ENCODE measurements around the gene NBEA.
A peak's percentile ranks its signal among the peaks of the same experiment; 100 is the strongest.

The NBEA gene

GRCh38 chr13:35684432-35684831, 742.4 kb downstream of the NBEA start:
- Histone ChIP-seq H2AFZ (ENCODE audit: insufficient read depth, low read length, poor library complexity) (no peak overlapping the region), H3K4ac (ENCODE audit: low read depth, low read length) (no peak overlapping the region), H3K27ac (ENCODE audit: low read depth, low read length) (no peak overlapping the region), H3K23ac (ENCODE audit: low read length) (no peak overlapping the region), H3K79me1 (ENCODE audit: low read length) (no peaks in the 10 kb centered on the region), H3K4me3 (ENCODE audit: low read depth, low read length) (no peak overlapping the region), H3K9ac (ENCODE audit: low read length) (no peak overlapping the region), H2BK5ac (ENCODE audit: low read depth, low read length, poor library complexity) (no peak overlapping the region), H3K18ac (ENCODE audit: low read length) (no peak overlapping the region), H3K79me2 (ENCODE audit: control insufficient read depth, insufficient read depth, low read length, poor library complexity) (no peaks in the 10 kb centered on the region), H4K91ac (ENCODE audit: low read depth, low read length) (no peak overlapping the region), H4K8ac (ENCODE audit: low read depth, low read length) (no peak overlapping the region), H3K4me2 (ENCODE audit: low read length) (no peak overlapping the region), H2AK5ac (ENCODE audit: low read length) (no peak overlapping the region), H3K9me3 (ENCODE audit: insufficient read depth, low read depth, low read length) (peaks cover 2% of the 10 kb centered on the region), H2BK12ac (ENCODE audit: low read length) (no peak overlapping the region), H2BK120ac (ENCODE audit: insufficient read depth, low read length, poor library complexity) (no peak overlapping the region), H4K12ac (ENCODE audit: low read depth, low read length) (no peak overlapping the region), H3K36me3 (ENCODE audit: control insufficient read depth in 1 of 2, insufficient read depth in 2 of 2, low read length in 2 of 2) (no peaks in the 10 kb centered on the region), H3K14ac (ENCODE audit: low read length) (no peak overlapping the region), H3K27me3 (ENCODE audit: insufficient read depth, low read length) (no peaks in the 10 kb centered on the region), H3K4me1 (ENCODE audit: control insufficient read depth in 1 of 2, insufficient read depth in 2 of 2, low read length in 2 of 2) (no peaks in the 10 kb centered on the region)
- no CpG with 5 or more reads among the region's 5 CpGs for WGBS (ENCODE audit: extremely low coverage, insufficient coverage, insufficient read length)
- DNase-seq = no peak

GRCh38 chr13:35687336-35687735, 745.3 kb downstream of the NBEA start:
- WGBS (ENCODE audit: extremely low coverage, insufficient coverage, insufficient read length) = no CpG with 5 or more reads among the region's 4 CpGs

GRCh38 chr13:35690581-35691207, 748.6 kb downstream of the NBEA start:
- Histone ChIP-seq H3K79me1 (ENCODE audit: low read length) (no peaks in the 10 kb centered on the region), H2BK5ac (ENCODE audit: low read depth, low read length, poor library complexity) (no peak overlapping the region), H4K8ac (ENCODE audit: low read depth, low read length) (no peak overlapping the region), H3K36me3 (ENCODE audit: control insufficient read depth in 1 of 2, insufficient read depth in 2 of 2, low read length in 2 of 2) (no peaks in the 10 kb centered on the region), H3K4ac (ENCODE audit: low read depth, low read length) (no peak overlapping the region), H2AFZ (ENCODE audit: insufficient read depth, low read length, poor library complexity) (no peak overlapping the region), H3K9me3 (ENCODE audit: insufficient read depth, low read depth, low read length) (no peaks in the 10 kb centered on the region), H3K4me1 (ENCODE audit: control insufficient read depth in 1 of 2, insufficient read depth in 2 of 2, low read length in 2 of 2) (no peaks in the 10 kb centered on the region), H3K18ac (ENCODE audit: low read length) (no peak overlapping the region), H4K12ac (ENCODE audit: low read depth, low read length) (no peak overlapping the region), H2BK120ac (ENCODE audit: insufficient read depth, low read length, poor library complexity) (no peak overlapping the region), H3K4me2 (ENCODE audit: low read length) (no peak overlapping the region), H3K9ac (ENCODE audit: low read length) (no peak overlapping the region), H3K27ac (ENCODE audit: low read depth, low read length) (no peak overlapping the region), H3K4me3 (ENCODE audit: low read depth, low read length) (no peak overlapping the region), H2BK12ac (ENCODE audit: low read length) (no peak overlapping the region), H3K27me3 (ENCODE audit: insufficient read depth, low read length) (no peaks in the 10 kb centered on the region), H3K79me2 (ENCODE audit: control insufficient read depth, insufficient read depth, low read length, poor library complexity) (no peaks in the 10 kb centered on the region), H4K91ac (ENCODE audit: low read depth, low read length) (no peak overlapping the region), H2AK5ac (ENCODE audit: low read length) (no peak overlapping the region), H3K14ac (ENCODE audit: low read length) (no peak overlapping the region), H3K23ac (ENCODE audit: low read length) (no peak overlapping the region)
- WGBS (ENCODE audit: extremely low coverage, insufficient coverage, insufficient read length) = no CpG with 5 or more reads among the region's 8 CpGs
- DNase-seq = no peak

More at GRCh38 chr13:35687336-35687735, 745.3 kb downstream of the NBEA start:
- no peak overlapping the region for H3K4me3 ChIP-seq (ENCODE audit: low read depth, low read length)
- no peak overlapping the region for H2BK5ac ChIP-seq (ENCODE audit: low read depth, low read length, poor library complexity)
- no peak overlapping the region for H2BK12ac ChIP-seq (ENCODE audit: low read length)
- H2AK5ac ChIP-seq (ENCODE audit: low read length) = no peak overlapping the region
- no peaks in the 10 kb centered on the region for H3K79me1 ChIP-seq (ENCODE audit: low read length)
- H3K27me3 ChIP-seq (ENCODE audit: insufficient read depth, low read length) = no peaks in the 10 kb centered on the region
- H4K8ac ChIP-seq (ENCODE audit: low read depth, low read length) = no peak overlapping the region
- peaks cover 2% of the 10 kb centered on the region for H3K9me3 ChIP-seq (ENCODE audit: insufficient read depth, low read depth, low read length)
- H3K18ac ChIP-seq (ENCODE audit: low read length) = no peak overlapping the region
- H4K91ac ChIP-seq (ENCODE audit: low read depth, low read length) = no peak overlapping the region
- H3K27ac ChIP-seq (ENCODE audit: low read depth, low read length) = no peak overlapping the region
- DNase-seq = peak in 1 of 2 donors; percentile 55
- no peak overlapping the region for H2BK120ac ChIP-seq (ENCODE audit: insufficient read depth, low read length, poor library complexity)
- H2AFZ ChIP-seq (ENCODE audit: insufficient read depth, low read length, poor library complexity) = no peak overlapping the region
- H3K36me3 ChIP-seq (ENCODE audit: control insufficient read depth in 1 of 2, insufficient read depth in 2 of 2, low read length in 2 of 2) = no peaks in the 10 kb centered on the region
- no peak overlapping the region for H3K14ac ChIP-seq (ENCODE audit: low read length)
- no peak overlapping the region for H3K23ac ChIP-seq (ENCODE audit: low read length)
- H3K4me2 ChIP-seq (ENCODE audit: low read length) = no peak overlapping the region
- H4K12ac ChIP-seq (ENCODE audit: low read depth, low read length) = no peak overlapping the region
- no peaks in the 10 kb centered on the region for H3K4me1 ChIP-seq (ENCODE audit: control insufficient read depth in 1 of 2, insufficient read depth in 2 of 2, low read length in 2 of 2)
- no peak overlapping the region for H3K9ac ChIP-seq (ENCODE audit: low read length)
- no peak overlapping the region for H3K4ac ChIP-seq (ENCODE audit: low read depth, low read length)
- no peaks in the 10 kb centered on the region for H3K79me2 ChIP-seq (ENCODE audit: control insufficient read depth, insufficient read depth, low read length, poor library complexity)

GRCh38 chr13:35693134-35693784, 751.2 kb downstream of the NBEA start:
- Histone ChIP-seq H3K4ac (ENCODE audit: low read depth, low read length) (no peak overlapping the region), H4K91ac (ENCODE audit: low read depth, low read length) (no peak overlapping the region), H3K9ac (ENCODE audit: low read length) (no peak overlapping the region), H3K4me1 (ENCODE audit: control insufficient read depth in 1 of 2, insufficient read depth in 2 of 2, low read length in 2 of 2) (peaks cover 3 to 12% of the 10 kb centered on the region in 2 experiments), H2AFZ (ENCODE audit: insufficient read depth, low read length, poor library complexity) (no peak overlapping the region), H3K4me3 (ENCODE audit: low read depth, low read length) (no peak overlapping the region), H3K79me1 (ENCODE audit: low read length) (no peaks in the 10 kb centered on the region), H3K27ac (ENCODE audit: low read depth, low read length) (no peak overlapping the region), H3K14ac (ENCODE audit: low read length) (no peak overlapping the region), H3K9me3 (ENCODE audit: insufficient read depth, low read depth, low read length) (no peaks in the 10 kb centered on the region), H3K27me3 (ENCODE audit: insufficient read depth, low read length) (no peaks in the 10 kb centered on the region), H2BK5ac (ENCODE audit: low read depth, low read length, poor library complexity) (no peak overlapping the region), H3K4me2 (ENCODE audit: low read length) (no peak overlapping the region), H3K36me3 (ENCODE audit: control insufficient read depth in 1 of 2, insufficient read depth in 2 of 2, low read length in 2 of 2) (no peaks in the 10 kb centered on the region), H2BK120ac (ENCODE audit: insufficient read depth, low read length, poor library complexity) (no peak overlapping the region), H3K79me2 (ENCODE audit: control insufficient read depth, insufficient read depth, low read length, poor library complexity) (no peaks in the 10 kb centered on the region), H3K18ac (ENCODE audit: low read length) (no peak overlapping the region), H3K23ac (ENCODE audit: low read length) (no peak overlapping the region), H4K12ac (ENCODE audit: low read depth, low read length) (no peak overlapping the region), H2AK5ac (ENCODE audit: low read length) (no peak overlapping the region), H2BK12ac (ENCODE audit: low read length) (no peak overlapping the region), H4K8ac (ENCODE audit: low read depth, low read length) (no peak overlapping the region)
- whole genome bisulfite sequencing (ENCODE audit: extremely low coverage, insufficient coverage, insufficient read length) = no CpG with 5 or more reads among the region's 9 CpGs
- DNase-seq = no peak
